Measurements from ENCODE around the gene RHCE.
A peak's percentile ranks its signal among the peaks of the same experiment; 100 is the strongest.
"Not testable (repeated sequence)": the region's sequence is repeated elsewhere in the genome, so short reads cannot be mapped to it uniquely, and the experiment has no call there.

Gene RHCE

GRCh38 chr1:25341746-25342145 is 78.9 kb downstream of the RHCE start:
- H3K4me3 ChIP-seq (ENCODE audit: low read depth, low read length), result no peak overlapping the region
- no peak for DNase-seq (ENCODE audit: low read depth, low spot score)
- TF ChIP-seq, protein P1, sequence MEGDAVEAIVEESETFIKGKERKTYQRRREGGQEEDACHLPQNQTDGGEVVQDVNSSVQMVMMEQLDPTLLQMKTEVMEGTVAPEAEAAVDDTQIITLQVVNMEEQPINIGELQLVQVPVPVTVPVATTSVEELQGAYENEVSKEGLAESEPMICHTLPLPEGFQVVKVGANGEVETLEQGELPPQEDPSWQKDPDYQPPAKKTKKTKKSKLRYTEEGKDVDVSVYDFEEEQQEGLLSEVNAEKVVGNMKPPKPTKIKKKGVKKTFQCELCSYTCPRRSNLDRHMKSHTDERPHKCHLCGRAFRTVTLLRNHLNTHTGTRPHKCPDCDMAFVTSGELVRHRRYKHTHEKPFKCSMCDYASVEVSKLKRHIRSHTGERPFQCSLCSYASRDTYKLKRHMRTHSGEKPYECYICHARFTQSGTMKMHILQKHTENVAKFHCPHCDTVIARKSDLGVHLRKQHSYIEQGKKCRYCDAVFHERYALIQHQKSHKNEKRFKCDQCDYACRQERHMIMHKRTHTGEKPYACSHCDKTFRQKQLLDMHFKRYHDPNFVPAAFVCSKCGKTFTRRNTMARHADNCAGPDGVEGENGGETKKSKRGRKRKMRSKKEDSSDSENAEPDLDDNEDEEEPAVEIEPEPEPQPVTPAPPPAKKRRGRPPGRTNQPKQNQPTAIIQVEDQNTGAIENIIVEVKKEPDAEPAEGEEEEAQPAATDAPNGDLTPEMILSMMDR (IDR thresholded peaks at IDR 0.05; ENCODE audit: insufficient read depth, low read length, missing control alignments), result no peak
- CTCF ChIA-PET, result interaction anchor here (1.1 to 1.2 kb wide), 3 partner anchors 10 to 179 kb away, joined by 3 read pairs; no protein-coding TSS in a partner anchor
- POLR2A ChIA-PET, result interaction anchor here (1.3 kb wide), 1 partner anchor 94 kb away, joined by 4 read pairs; the partner anchor contains the start of gene RSRP1

- no peak for DNase-seq (ENCODE audit: low read depth, low spot score)
- TF ChIP-seq, protein P1 (IDR thresholded peaks at IDR 0.05; ENCODE audit: insufficient read depth, low read length, missing control alignments), result no peak
- POLR2A ChIA-PET, result no interaction called here
- peak overlapping the region; percentile 80 for H3K4me3 ChIP-seq (ENCODE audit: low read depth, low read length)
- CTCF ChIA-PET, result no interaction called here
These were observed 81.6 kb downstream of the RHCE start for GRCh38 chr1:25338986-25339385.

DNA sequence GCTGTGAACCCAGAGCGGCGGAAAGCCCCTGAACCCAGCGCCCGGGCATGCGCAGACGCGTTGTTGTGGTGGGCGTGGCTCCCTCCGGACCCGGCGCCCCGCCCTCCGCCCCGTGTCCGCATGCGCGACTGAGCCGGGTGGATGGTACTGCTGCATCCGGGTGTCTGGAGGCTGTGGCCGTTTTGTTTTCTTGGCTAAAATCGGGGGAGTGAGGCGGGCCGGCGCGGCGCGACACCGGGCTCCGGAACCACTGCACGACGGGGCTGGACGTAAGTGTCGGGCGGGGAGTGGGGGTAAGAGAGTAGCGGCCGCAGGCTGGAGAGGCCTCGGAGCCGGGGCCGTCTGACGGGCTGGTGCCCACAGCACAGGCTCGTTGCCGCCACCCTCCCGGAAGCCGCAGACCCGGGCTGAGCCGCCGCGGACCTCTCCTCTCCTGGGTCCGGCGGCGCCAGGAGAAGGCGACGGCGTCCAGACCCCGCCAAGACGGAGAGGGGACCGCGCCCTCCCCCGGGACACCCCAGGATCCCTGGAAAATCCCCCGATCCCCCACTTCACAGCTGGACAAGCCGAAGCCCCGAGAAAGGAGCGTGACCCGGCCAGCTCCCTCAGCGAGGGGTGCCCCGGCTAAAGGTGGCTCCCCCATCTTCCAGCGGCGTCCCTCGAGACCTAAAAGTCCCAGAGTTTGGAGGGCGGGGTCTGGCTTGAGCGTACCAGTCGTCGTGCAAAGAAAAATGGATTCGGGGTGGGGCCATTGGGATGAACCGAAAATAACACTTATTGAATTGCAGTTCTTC is 82.2 kb downstream of the RHCE start, which contains the start of gene TMEM50A:
Gene TMEM50A, plus strand, starts transcription at position 147 of the 794 bp plus-strand sequence. CDS start 2,153 bp downstream, outside the sequence.
- ChIA-PET POLR2A (no interaction called here), CTCF (no interaction called here)
- DNase-seq (ENCODE audit: low read depth, low spot score), result no peak
- H3K4me3 ChIP-seq (ENCODE audit: low read depth, low read length), result peak within 1 kb of the TSS; percentile 80
- TF ChIP-seq, protein P1 (IDR thresholded peaks at IDR 0.05; ENCODE audit: insufficient read depth, low read length, missing control alignments), result no peak

- POLR2A ChIA-PET; CTCF ChIA-PET; DNase-seq (ENCODE audit: low read depth, low spot score): not testable (repeated sequence)
- peak overlapping the region; percentile 67 for H3K4me3 ChIP-seq (ENCODE audit: low read depth, low read length)
These were observed 83.0 kb downstream of the RHCE start for GRCh38 chr1:25337483-25338187.

- TF ChIP-seq, protein P1 (IDR thresholded peaks at IDR 0.05; ENCODE audit: insufficient read depth, low read length, missing control alignments), result peak; percentile 17
- POLR2A ChIA-PET; DNase-seq (ENCODE audit: low read depth, low spot score); CTCF ChIA-PET: not testable (repeated sequence)
- peak overlapping the region; percentile 58 for H3K4me3 ChIP-seq (ENCODE audit: low read depth, low read length)
These were observed 83.7 kb downstream of the RHCE start for GRCh38 chr1:25336922-25337354.

DNA sequence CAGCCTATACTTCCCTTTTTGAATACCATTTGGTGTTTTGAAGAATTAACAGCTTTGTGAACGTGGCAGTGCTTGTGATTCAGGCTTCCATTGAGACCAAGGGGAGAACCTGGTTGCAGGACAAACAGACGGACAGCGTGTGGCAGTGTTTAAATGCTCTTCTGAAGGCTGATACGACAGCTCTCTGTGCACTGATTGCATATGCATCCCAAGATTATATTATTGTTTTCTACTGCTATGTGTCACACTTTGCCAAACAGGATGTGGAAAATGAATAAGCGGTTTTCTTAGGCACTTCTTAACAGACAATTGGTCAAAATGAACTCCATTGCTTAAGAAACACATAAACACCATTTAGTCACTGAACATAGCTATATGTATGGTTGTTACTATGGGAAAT is 90.7 kb downstream of the RHCE start:
- CTCF ChIA-PET; DNase-seq (ENCODE audit: low read depth, low spot score); POLR2A ChIA-PET; H3K4me3 ChIP-seq (ENCODE audit: low read depth, low read length): not testable (repeated sequence)

GRCh38 chr1:25329336-25329735 is 91.3 kb downstream of the RHCE start:
- POLR2A ChIA-PET; H3K4me3 ChIP-seq (ENCODE audit: low read depth, low read length); CTCF ChIA-PET; DNase-seq (ENCODE audit: low read depth, low spot score): not testable (repeated sequence)

- CTCF ChIA-PET; H3K4me3 ChIP-seq (ENCODE audit: low read depth, low read length); DNase-seq (ENCODE audit: low read depth, low spot score): not testable (repeated sequence)
- POLR2A ChIA-PET, result interaction anchor here (0.6 kb wide), 1 partner anchor 156 kb away, joined by 3 read pairs; no protein-coding TSS in a partner anchor
These were observed 91.8 kb downstream of the RHCE start for GRCh38 chr1:25328791-25329185.

DNA sequence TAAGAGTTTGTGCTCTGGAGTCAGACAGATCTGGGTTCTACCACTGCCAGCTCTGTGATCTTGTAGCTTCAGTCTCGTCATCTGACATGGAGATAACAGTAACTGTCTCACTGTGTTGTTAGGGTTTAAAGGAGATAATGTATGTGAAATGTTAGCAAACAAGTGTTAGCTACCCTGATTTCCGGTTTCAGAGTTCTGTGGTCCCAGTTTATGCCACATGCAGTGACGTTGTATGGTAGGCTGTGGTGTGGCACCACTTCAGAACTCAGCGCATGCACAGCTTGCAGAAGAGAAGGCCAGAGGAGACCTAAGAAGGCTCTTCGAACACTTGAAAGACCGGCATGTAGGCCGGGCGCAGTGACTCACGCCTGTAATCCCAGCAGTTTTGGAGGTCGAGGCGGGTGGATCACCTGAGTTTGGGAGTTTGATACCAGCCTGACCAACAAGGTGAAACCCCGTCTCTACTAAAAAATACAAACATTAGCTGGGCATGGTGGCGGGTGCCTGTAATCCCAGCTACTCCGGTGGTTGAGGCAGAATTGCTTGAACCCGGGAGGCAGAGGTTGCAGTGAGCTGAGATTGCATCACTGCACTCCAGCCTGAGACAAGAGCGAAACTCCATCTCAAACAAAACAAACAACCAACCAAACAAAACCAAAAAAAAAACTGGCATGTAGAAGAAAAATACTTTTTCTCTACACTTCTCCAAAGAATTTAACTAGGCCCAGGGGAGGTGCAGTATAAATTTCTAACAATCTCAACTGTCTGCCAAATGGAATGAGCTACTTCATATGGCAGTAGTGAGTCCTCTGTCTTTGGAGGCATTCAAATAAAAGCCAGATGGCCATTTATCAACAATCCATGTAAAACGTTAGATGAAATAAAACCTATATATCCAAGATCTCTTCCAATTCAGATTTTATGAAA is 92.5 kb downstream of the RHCE start:
- CTCF ChIA-PET; DNase-seq (ENCODE audit: low read depth, low spot score); H3K4me3 ChIP-seq (ENCODE audit: low read depth, low read length): not testable (repeated sequence)
- POLR2A ChIA-PET, result interaction anchor here (0.6 kb wide), 1 partner anchor 157 kb away, joined by 3 read pairs; no protein-coding TSS in a partner anchor

DNA sequence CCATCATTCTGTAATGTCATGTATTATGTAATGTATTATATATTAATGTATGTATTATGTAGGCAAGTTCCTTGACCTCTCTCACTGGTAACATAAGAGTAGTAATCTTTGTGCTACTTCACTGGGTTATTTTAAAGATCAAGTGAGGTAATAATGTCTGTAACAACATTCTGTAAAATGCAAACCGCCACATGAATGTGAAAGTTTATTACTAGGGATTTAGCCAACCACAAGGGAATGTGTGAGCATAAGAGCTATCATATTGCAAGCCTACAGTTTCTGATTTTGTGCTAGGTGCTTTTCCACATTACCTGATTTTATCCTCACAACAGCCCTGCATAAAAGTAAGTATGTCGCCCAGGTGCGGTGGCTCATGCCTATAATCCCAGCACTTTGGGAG is 96.2 kb downstream of the RHCE start:
- CTCF ChIA-PET; POLR2A ChIA-PET; H3K4me3 ChIP-seq (ENCODE audit: low read depth, low read length); DNase-seq (ENCODE audit: low read depth, low spot score): not testable (repeated sequence)

GRCh38 chr1:25322127-25322526 is 98.5 kb downstream of the RHCE start:
- CTCF ChIA-PET; DNase-seq (ENCODE audit: low read depth, low spot score); POLR2A ChIA-PET; H3K4me3 ChIP-seq (ENCODE audit: low read depth, low read length): not testable (repeated sequence)

Measured in AG04449 (cell line).